ENCODE measurements around the gene MOCS3.

DNA sequence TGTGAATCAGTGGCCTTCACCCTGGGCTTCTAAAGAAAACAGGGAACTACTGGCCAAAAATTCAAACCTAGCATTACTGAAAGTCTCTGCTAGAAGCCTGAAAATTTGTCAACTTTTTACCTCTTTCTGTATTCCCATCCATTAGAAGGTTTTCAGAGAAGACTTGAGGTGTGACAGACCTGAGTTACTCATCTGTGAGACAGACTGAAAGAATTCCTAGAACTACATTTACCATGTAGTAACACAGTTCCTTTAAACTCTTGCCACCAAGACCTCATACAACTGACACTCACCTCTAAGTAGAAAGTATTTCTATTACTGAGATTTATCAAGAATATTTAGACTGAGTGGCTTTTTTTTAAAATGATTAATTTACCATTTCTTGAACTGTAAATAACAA lies 4.8 kb upstream of the MOCS3 start:
- TF ChIP-seq POLR2AphosphoS5 (IDR thresholded peaks at IDR 0.05) = no peak
- TF ChIP-seq CTCF (IDR thresholded peaks at IDR 0.05) = no peak
- TF ChIP-seq POLR2A (IDR thresholded peaks at IDR 0.05) = no peak
- TF ChIP-seq EP300 (IDR thresholded peaks at IDR 0.05) = no peak
